Epithelial cell of prostate (primary cell): Measurements from ENCODE around the gene ZBTB16.

Source experiments
- DNase-seq: peaks from one replicate; pipeline ENCODE4 v3.0.0-alpha.2; 2011; ENCODE audit warnings: low read depth, low spot score
- H3K27ac ChIP-seq: fragments of 450-650 bp; 2 replicates; pipeline ENCODE4 v1.5.1; 2017; ENCODE audit warnings: mild to moderate bottlenecking

ZBTB16 gene

DNA sequence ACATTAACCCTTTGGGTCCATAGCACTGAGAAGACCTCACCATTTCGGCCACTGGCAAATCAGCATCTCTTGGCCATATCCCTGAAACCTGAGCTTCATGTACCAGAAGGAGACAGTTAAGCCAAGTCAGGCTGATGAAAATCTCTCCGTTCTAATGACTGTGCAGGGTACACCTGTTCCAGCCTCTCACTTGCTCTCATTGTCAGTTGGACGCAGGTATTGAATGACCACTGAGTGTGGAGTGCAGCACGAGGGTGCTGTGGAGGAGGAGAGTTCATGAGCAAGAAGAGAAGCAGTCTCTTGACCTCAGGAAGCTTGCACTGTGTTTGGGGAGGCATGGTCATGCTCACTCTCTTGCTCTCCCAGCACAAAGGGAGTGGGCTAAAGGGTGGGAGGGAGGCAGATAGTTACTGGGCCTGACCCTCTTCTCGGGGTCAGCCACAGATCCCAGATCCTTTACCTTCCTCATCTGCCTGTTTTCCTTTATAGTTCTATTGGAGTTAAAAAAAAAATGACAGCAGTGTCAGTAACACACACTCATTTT lies 65.2 kb downstream of the ZBTB16 start:
- no peak overlapping the region for H3K27ac ChIP-seq
- DNase-seq, result no peak

DNA sequence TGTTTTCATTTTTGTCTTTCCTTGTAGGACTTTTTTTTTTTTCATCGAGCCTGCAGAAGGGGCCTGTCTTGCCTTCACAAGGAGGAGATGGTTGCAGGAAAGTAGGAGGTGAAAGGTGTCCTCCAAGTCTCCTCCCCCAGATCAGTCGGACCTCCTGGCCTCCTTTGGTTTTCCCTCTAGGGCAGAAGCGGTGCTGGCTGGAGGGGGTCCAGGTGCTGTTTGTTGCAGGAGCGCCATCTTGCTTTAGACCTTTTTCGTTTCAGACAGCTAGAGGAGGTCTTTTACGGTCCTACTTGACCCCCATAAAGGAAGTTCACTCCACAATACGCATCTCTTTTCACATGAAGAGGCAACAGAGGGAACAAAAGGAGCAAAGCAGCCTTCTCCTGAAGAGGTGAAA lies 66.0 kb downstream of the ZBTB16 start:
- no peak for DNase-seq
- no peak overlapping the region for H3K27ac ChIP-seq

DNA sequence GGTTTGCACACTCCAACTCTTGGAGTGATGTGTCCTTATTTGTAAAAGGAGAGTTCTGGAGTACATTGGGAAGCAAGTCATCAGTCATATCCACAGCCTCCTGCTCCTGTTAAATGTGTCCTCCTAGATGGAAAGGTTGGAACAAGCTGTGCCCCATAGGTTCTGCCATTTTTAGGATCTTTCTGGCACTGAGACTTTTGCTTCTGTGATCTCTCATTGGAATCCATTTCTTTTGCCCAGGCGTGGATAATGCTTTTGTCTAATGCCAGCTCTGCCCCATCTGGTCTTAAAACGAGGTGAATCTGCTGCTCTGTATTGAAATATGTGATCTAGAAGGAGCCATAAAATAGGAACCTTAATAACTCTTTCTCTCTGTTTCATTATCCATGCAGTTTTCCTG lies 66.4 kb downstream of the ZBTB16 start:
- H3K27ac ChIP-seq, result no peak overlapping the region
- no peak for DNase-seq

DNA sequence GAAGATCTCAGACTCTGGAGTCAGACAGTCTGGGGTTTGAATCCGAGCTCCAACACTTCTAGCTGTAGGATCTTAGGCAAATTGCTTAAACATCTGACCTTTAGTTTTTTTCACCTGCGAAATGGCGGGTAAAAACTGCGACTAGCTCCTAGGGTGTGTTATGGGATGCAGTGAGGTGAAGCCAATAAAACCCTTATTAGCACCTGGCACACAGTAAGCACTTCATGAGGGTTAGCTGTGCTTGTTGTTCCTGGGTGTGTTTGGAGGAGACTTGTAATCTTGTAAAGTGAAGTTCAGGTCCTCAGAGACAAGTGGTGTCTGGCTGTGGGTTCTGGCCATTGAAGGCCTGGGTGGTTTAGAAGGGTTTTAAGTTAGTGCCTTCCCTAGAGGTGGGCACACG lies 68.9 kb downstream of the ZBTB16 start:
- no peak overlapping the region for H3K27ac ChIP-seq
- no peak for DNase-seq

DNA sequence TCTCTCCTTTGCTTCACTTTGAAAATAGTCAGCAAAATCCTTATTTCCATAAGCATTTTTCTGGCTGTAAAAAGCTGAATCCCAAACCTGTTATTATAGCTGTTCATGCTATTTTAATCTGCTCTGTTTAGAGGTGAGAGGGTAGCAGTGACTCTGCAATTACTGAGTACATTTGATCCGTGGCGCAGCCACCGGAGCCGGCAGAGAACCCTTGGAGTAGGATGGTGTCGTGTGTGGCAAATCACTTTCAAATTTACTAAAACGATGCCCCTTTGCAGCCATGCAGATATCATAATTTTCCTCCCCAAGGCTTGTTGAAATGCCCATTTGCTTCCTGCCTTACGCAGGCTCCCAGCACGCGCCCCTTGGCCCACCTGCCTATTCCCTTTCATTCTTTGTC lies 69.6 kb downstream of the ZBTB16 start:
- no peak overlapping the region for H3K27ac ChIP-seq
- no peak for DNase-seq

DNA sequence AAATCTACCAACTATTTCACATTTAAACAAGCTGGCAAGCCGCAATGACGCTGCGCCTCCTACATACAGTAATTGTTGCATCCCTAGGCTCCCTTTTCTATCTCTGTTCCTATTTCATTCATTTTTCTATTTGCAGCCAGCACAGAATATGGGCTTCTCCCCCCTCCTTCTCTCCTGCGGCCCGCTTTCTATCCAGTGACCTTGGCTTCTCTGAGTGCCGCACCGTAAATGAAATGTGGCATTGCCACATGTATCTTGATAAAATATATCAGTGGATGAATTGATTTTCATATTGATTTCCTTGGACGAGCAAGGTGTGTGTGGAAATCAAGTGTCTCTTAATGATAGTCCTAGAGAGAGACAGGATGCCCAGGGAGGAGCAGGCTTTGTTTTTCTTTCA lies 70.2 kb downstream of the ZBTB16 start:
- no peak for DNase-seq
- no peak overlapping the region for H3K27ac ChIP-seq

DNA sequence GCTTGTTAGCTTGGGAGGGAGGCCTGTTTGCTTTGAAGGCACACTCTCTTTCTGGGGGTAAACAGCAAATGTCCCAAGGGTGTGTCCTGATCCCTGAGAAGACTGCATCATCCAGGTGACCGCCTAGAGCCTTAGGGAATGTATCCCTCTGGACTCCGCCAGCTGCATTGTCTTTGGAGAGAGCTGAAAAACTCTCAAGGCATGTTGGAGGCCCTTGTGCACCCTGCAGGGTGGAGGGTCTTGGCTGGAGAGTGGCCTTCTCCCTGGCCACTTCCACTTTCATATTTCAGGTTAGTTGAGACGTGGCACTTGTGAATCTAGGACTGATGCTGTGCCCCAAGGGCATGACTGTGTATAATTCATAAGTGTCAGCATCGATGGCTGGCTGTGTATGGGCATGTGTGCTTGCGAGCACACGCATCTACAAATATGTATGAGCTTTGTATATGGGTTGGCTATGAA lies 70.6 kb downstream of the ZBTB16 start:
- no peak for DNase-seq
- no peak overlapping the region for H3K27ac ChIP-seq

DNA sequence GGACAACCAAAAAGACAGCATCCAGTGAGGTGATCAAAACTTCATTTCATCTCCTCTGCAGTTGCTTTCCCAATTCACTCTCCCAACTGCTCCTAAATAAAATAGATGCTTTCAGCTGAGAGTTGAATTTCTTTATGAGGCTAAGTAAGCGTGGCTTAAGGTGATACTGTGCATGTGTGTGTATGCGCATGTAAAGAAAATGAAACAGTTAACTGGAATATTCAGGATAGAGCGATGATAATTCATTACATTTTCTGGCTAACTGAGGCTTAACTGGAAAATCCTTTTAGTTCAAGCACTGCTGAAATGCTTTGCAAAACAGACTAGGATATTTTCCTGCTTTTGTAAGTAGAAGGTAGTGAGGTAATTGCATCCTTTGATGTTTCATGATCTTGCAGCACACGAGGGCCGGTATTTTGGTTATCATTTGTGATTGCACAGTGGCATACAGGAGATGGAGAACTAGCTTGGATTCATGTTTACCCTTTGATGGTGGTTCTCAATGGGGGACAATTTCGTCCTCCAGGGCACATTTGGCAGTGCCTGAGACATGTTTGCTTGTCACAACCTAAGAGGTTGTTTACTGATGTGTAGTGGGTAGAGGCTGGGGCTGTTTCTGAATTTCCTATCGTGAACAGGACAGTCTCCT lies 71.2 kb downstream of the ZBTB16 start:
- H3K27ac ChIP-seq, result no peak overlapping the region
- no peak for DNase-seq

DNA sequence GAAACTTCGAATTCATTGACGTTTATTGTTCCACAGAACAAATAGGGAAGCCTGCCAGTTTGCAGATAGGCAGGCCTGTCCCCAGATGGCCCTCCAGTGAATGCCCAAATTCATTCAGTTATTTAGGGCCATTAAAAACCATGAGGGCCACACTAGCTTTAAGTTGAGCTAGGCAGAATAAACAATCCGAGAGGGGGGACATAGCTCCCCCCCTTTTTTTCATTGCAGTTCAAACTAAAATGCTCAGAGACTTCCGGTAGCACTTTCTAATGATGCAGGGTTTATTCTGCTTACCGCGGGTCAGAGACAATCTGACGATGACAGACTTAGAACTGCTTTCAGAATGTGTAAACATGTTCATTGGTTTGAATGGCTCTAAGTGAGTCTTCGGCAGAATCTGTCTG lies 72.0 kb downstream of the ZBTB16 start:
- H3K27ac ChIP-seq, result no peak overlapping the region
- no peak for DNase-seq

DNA sequence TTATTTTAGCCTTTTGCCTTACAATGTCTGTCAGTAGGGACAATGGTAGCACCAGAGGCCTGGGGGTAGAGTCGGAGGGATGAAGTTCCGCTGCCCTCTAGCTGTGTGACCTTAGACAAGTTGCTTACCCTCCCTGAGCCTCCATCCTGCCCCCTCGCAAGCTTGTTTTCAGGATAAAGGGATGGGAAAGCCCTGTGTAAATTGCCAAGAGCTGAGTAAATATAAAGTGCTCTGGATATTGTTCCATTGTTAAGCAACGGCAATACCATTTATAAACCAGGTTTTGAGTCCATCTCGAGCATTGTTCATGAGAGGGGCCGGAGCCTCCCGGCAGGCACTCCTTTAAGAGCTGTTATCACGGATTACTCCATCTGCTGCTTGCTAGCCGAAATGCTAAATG lies 72.9 kb downstream of the ZBTB16 start:
- no peak overlapping the region for H3K27ac ChIP-seq
- no peak for DNase-seq

DNA sequence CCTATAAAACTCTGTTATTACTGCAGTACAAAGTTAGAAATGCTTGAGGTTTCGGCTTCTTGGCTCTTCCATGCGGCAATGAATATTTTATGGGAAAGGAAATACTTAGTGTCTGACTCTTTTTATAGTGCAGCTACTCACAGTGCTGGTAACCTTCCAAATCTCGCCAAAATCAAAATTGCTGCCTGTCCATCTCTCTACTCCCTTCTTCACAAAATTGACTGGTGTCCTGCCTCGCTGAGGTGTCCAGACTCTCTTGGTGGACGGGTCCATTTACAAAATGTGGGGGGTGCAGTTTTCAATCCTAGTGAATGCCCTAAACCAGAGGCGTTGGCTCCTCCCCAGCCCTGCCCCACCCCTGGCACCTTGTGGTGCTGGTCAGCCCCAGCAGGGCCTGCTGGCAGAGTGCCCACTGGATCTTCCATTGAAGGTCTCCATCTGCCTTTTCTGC lies 73.5 kb downstream of the ZBTB16 start:
- no peak for DNase-seq
- H3K27ac ChIP-seq, result no peak overlapping the region

DNA sequence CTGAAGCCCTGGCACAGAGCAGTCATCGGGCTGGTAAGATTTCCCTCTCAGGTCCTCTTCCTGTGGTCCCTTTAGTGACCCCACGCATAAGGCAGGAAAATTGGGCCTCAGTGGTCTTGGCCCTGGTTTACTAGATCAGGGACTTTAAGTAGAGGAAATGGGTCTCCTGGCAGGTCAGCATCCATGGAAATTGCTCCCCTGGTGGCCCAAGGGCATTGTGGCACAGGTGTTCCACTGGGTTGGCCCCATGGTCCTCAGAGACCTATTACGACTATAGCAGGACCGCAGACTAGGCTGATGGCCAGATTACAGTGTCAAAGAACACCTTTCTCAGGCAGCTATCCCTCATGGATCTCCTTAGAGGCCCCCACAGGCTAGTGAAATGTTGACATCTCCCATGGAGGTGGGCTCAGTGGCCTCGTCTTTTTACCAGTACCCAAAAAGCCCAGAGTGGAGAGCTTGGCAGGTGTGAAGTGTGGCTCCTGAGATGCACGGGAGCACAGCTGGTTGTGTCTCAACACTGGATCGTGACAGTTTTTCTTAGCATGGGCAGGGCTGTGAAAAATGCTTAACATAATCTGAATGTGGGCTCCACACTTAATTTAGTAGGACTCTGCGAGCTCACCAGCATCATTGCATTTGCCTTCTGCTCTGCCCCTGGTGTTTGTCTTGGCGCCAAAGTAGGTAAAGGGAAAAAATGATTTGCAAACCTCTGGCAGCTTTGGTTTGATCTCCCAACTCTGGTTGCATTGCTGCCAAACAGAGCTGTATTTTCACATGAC lies 74.2 kb downstream of the ZBTB16 start:
- no peak overlapping the region for H3K27ac ChIP-seq
- DNase-seq, result no peak

DNA sequence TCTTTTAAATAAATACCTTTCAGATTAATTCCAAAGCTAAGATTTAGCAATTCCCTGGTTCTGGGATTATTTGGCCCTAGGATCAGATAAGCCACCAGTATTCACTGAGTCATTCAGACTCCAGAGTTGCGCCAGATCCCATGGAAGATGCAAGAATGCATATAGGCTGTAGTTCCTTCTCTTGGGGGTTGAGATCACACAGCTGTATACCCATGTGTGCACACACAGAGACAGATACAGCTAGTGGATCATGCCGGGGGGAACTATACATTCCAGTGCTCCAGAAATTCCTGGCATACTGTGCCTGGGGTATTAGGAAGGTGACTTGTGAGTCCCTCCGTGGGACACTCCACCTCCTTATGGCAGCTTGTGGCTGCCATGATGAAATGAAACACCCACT lies 75.4 kb downstream of the ZBTB16 start:
- DNase-seq, result no peak
- H3K27ac ChIP-seq, result no peak overlapping the region

DNA sequence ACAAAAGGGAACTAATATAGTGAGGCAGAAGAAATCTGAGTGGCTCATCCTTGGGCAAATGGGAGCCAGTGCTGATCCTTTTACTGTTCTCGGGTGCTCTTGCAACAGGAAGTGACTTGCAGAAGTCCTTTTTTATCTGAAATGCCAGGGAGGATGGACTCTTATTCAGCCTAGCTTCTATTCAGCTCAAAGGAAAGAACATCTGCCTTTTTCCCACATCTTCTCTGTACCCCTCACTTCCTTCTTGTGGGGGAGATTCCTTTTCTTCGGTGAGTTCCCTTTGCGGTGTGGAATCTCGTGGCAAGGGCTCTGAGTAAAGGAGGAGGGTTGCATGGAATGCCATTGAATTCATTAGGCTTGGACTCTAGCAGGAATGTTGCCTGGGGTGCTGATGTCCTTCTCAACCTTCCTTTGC lies 76.2 kb downstream of the ZBTB16 start:
- DNase-seq, result no peak
- H3K27ac ChIP-seq, result no peak overlapping the region

DNA sequence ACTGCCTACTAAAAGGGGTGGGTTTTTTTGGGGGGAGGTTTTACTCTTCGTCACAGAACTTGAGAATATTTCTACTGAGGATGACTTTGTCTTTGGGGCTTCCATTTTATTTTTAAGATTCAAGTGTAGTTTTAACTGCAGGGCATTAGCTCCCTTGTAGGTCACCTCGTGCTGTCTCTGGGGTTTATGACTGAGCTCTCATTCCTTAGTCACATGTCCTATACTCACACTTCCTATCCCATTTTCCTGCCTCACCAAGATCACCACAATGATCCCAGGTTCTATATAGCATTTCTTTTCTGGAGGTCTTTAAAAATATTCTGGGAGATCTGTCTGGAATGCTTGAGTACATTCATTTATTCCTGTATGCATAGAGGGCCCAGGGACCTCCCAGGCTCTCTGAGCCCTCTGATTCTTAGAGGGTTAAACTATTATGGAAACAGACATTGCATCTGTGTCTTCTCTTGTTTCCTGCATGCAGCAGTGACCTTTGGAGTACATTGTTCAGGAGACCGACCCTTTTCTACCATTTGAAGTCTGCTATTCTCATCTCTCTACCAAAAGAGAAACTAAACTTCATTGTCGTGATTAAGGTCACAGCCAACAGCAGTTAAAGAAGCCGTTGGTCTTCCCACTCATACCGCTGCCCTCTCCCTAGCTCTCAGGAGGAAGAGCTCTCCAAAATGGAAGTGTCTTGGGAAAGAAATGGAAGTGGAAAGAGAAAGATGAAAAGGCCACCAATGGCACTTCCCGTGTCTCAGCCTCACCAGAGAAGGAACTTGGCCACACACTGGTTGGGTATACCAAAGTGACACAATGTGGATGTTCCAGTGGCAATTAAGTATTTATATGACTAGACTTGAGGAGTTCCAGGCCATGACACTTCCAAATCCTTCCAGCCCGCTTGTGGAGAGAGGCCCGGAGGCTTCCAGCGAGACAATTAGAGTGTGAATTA lies 77.5 kb downstream of the ZBTB16 start:
- no peak overlapping the region for H3K27ac ChIP-seq
- DNase-seq, result no peak

DNA sequence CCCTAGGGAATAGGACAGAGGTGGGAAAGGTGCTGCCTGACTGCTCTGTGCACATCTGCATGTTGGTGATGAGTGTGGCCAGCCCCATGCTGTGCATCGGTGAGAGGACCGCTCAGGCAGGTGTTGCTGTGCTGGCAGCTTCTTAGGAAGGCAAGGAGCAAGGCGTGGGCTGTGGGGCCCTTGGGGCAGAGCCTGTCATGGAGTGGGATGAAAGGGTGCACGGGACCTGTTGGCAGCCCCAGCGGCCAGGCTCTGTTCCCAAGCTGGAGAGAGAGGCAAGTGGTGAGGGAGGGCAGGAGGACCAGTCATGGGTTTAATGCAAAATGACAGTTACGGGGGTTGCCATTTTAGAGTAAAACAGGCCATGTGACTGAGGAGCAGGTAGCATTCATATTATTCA lies 78.3 kb downstream of the ZBTB16 start:
- no peak overlapping the region for H3K27ac ChIP-seq
- no peak for DNase-seq

DNA sequence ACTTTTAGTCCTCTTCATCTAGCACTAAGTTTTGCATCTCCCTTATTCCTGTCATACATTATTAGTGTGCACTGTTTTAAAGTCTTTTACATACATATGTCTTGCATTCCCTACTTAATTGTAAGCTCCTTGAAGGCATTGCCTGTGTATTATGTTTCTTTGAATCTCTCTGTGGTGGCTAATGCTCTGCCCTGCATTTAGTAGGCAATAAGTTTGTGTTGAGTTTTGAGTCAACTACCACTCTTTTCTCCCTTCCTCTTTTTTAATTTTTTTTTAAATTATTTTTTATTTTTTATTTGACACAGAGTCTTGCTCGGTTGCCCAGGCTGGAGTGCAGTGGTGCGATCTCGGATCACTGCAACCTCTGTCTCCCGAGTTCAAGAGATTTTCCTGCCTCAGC lies 78.9 kb downstream of the ZBTB16 start:
- H3K27ac ChIP-seq, result no peak overlapping the region
- no peak for DNase-seq

DNA sequence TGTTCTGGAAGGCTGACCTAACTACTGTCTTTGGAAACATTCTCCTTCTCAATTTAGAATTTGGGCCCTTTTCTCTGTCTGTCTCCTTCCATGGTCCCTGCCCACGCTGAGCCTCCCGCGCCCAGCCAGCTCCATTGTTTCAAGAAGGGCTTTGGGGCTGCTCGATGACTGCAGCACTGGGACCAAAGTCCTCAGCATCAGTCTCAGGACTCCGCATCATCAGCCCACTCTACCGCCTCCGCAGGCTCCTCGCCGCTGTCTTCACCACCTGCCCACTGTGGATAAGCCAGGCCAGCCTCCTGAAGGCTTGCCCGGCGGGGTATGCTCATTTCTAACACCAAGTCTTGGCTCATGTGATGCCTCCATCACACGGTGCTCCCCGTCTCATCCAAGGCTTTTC lies 81.3 kb downstream of the ZBTB16 start:
- H3K27ac ChIP-seq, result no peak overlapping the region
- DNase-seq, result no peak

DNA sequence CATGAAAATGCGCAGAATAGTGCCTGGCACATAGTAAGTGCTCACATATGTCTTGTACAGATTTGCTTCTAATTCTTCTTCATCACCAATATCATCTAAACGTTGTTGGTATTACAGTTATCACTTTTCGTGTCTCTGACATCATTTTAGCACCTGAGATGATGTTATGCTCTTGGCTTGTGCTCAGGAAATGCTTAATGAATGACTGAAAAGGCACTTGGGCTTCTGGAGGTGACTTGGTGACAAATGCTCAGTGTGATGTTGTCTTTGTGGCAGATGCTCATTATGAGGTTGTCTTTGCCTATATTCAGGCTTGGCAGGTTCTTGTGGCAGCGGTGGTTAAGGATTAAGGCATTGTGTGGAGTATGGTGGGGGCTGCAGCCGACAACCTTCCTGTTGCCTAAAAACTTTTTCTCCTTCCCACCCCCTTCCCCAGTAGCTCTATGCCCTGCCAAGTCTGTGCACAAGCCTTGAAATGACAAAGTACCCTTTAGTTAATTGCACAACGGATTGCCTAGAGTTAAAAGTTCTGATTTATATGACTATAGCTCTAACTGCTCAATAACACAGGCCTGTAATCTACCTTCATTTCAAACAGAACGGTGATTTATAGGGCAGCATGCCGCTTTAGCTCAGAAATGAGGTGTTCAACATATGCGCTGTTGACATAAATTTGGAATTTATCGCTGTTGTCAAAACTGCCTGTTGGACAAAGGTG lies 82.5 kb downstream of the ZBTB16 start:
- no peak for DNase-seq
- no peak overlapping the region for H3K27ac ChIP-seq

DNA sequence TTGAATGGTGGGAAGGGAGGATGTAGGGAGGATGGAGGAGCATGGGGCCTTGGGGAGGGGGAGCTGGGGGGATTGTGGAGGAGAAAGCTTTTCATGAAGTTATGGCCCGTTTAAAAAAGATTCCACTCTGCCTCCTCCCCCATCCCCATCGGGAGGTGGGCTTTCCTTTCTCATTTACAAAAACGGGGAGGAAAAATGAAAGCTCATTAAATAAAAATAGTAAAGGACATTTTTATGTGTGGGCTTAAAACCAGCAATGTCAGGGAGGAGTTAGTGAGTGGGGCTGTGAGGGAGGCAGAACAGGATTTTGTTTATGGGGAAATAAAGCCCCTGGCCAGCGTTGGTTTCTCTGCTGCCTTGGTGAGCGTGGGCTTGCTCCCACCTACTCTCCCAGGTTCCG lies 83.2 kb downstream of the ZBTB16 start:
- no peak for DNase-seq
- no peak overlapping the region for H3K27ac ChIP-seq
